Measurements from ENCODE around the gene GAPDH. TPM values are rescaled to one million over a fixed set of nuclear protein-coding genes. Genes with fewer than 3 reads are reported as not detected.

GAPDH gene
- polyA plus RNA-seq, 3 donors: 2,879 to 3,427 (median 3,223) TPM

DNA sequence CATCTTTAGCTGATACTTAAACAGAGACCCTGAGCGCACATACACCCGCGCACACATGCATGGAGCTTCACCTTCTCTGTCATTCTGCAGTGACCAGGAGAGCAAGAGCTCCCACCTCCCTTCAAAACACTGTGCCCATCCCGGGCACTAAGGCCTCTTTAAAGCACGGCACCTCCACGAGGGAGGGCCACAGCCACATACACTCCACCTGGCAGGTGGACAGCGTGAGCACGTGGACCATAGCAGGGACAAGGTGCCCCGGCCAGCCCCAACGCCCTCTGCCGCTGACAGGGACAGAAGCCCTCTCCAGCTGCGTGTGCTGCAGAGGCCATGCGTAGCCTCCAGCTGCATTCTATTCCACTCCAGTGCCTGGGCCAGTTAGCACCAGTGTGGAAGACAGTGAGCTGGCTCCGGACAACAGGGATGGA lies 5.4 kb downstream of the GAPDH start:
- Histone ChIP-seq H3K36me3 (replicated peaks in 1 of 2; ENCODE audit: control insufficient read depth in 1 of 2, insufficient read depth in 2 of 2, low read length in 2 of 2) (peaks cover 75 to 78% of the 10 kb centered on the region in 2 donors), H2AFZ (ENCODE audit: insufficient read depth, low read depth, low read length, poor library complexity, severe bottlenecking) (no peak overlapping the region), H3K4me1 (ENCODE audit: control insufficient read depth in 1 of 2, insufficient read depth in 2 of 2, low read length in 2 of 2) (peaks cover 56 to 71% of the 10 kb centered on the region in 2 donors), H3K79me2 (ENCODE audit: insufficient read depth, low read length) (peaks cover 58% of the 10 kb centered on the region), H3K4me3 (replicated peaks in 1 of 3; ENCODE audit: low read depth in 2 of 3, low read length in 3 of 3) (no peak overlapping the region), H3K4me2 (replicated peaks; ENCODE audit: extremely low read depth, low read length, poor library complexity, severe bottlenecking) (no peak overlapping the region), H3K27ac (ENCODE audit: low read depth in 1 of 2, low read length in 2 of 2) (peak overlapping the region in 1 of 2 donors; percentile 29), H3K9me3 (replicated peaks in 1 of 2; ENCODE audit: control insufficient read depth in 1 of 2, insufficient read depth in 1 of 2, low read length in 2 of 2) (no peaks in the 10 kb centered on the region), H4K20me1 (ENCODE audit: insufficient read depth, low read length) (peaks cover 91% of the 10 kb centered on the region), H3K27me3 (ENCODE audit: control insufficient read depth in 2 of 2, insufficient read depth in 2 of 2, low read length in 2 of 2) (no peaks in the 10 kb centered on the region), H3K9ac (ENCODE audit: insufficient read depth, low read length, poor library complexity, severe bottlenecking) (no peak overlapping the region)
- peaks cover 68 to 83% of the 10 kb centered on the region in 2 donors for H3K36me3 Mint-ChIP-seq
- TF ChIP-seq, protein P1, sequence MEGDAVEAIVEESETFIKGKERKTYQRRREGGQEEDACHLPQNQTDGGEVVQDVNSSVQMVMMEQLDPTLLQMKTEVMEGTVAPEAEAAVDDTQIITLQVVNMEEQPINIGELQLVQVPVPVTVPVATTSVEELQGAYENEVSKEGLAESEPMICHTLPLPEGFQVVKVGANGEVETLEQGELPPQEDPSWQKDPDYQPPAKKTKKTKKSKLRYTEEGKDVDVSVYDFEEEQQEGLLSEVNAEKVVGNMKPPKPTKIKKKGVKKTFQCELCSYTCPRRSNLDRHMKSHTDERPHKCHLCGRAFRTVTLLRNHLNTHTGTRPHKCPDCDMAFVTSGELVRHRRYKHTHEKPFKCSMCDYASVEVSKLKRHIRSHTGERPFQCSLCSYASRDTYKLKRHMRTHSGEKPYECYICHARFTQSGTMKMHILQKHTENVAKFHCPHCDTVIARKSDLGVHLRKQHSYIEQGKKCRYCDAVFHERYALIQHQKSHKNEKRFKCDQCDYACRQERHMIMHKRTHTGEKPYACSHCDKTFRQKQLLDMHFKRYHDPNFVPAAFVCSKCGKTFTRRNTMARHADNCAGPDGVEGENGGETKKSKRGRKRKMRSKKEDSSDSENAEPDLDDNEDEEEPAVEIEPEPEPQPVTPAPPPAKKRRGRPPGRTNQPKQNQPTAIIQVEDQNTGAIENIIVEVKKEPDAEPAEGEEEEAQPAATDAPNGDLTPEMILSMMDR (IDR thresholded peaks at IDR 0.05): no peak
- H3K4me3 Mint-ChIP-seq: no peak overlapping the region
- H3K4me1 Mint-ChIP-seq: peaks cover 72% of the 10 kb centered on the region
- peaks cover 0 to 5% (median 2%) of the 10 kb centered on the region in 3 donors for H3K27me3 Mint-ChIP-seq (ENCODE audit: low read depth in 3 of 3)
- H3K9me3 Mint-ChIP-seq: no peaks in the 10 kb centered on the region
- 87% methylated on average over 13 of the region's 14 CpGs for WGBS (ENCODE audit: insufficient coverage)
- DNase-seq: no peak
- intact Hi-C loops (cut with micrococcal nuclease): loop anchor here (2.0 to 10.0 kb wide), 5 partner anchors 69 to 415 kb away; partner anchors contain the start of genes PTPN6 (in 1 of the 2) and VAMP1 (in 1 of the 2)
- H3K27ac Mint-ChIP-seq: peak overlapping the region in 5 of 7 donors; percentile 57 to 90 (median 78)

DNA sequence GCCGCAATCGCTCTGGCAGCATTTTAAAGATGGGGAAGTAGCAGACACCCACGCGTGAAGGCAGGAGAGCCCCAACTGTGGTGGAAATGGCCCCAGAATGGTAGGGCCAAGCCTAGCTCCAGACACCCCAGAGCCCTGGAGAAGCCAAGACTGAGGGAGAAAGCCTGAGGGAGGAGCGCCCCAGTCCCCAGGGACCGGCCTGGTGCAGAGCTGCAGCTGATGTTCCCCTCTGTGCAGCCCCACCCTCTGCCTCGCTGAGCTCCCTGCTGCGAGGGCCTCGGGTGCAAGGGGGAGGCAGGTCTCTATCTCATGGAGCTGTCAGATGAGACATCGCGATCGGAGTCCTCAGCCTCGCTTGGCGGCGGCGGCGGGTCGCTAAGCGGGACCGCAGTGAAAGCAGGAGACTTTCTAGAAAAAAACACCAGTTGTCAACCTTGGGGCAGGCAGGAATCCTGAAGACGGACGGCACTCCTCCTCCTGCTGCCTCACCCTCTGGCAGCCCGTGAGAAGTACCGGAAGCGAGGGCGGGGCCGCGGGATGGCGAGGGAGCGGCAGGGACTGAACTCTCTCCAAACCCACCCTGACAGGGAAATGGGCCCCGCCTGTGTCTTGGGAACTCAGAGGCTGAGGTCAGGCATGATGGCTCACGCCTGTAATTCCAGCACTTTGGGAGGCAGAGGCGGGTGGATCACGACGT lies 6.0 kb downstream of the GAPDH start:
- Mint-ChIP-seq H3K27me3 (ENCODE audit: low read depth in 3 of 3) (peaks cover 0 to 2% (median 2%) of the 10 kb centered on the region in 3 donors), H3K9me3 (no peaks in the 10 kb centered on the region), H3K27ac (peak overlapping the region; percentile 65 to 90 (median 80)), H3K4me1 (peaks cover 70% of the 10 kb centered on the region), H3K4me3 (peak overlapping the region; percentile 50 to 83), H3K36me3 (peaks cover 72 to 89% of the 10 kb centered on the region in 2 donors)
- WGBS (ENCODE audit: insufficient coverage): 18% methylated on average over 26 of the region's 35 CpGs
- Histone ChIP-seq H4K20me1 (ENCODE audit: insufficient read depth, low read length) (peaks cover 85% of the 10 kb centered on the region), H3K4me3 (replicated peaks in 1 of 3; ENCODE audit: low read depth in 2 of 3, low read length in 3 of 3) (peak overlapping the region in 1 of 3 experiments; percentile 23), H3K36me3 (replicated peaks in 1 of 2; ENCODE audit: control insufficient read depth in 1 of 2, insufficient read depth in 2 of 2, low read length in 2 of 2) (peaks cover 78 to 80% of the 10 kb centered on the region in 2 donors), H3K27me3 (ENCODE audit: control insufficient read depth in 2 of 2, insufficient read depth in 2 of 2, low read length in 2 of 2) (no peaks in the 10 kb centered on the region), H3K9ac (ENCODE audit: insufficient read depth, low read length, poor library complexity, severe bottlenecking) (no peak overlapping the region), H3K79me2 (ENCODE audit: insufficient read depth, low read length) (peaks cover 53% of the 10 kb centered on the region), H3K4me2 (replicated peaks; ENCODE audit: extremely low read depth, low read length, poor library complexity, severe bottlenecking) (peak overlapping the region; percentile 45), H2AFZ (ENCODE audit: insufficient read depth, low read depth, low read length, poor library complexity, severe bottlenecking) (no peak overlapping the region), H3K4me1 (ENCODE audit: control insufficient read depth in 1 of 2, insufficient read depth in 2 of 2, low read length in 2 of 2) (peaks cover 55 to 71% of the 10 kb centered on the region in 2 donors), H3K9me3 (replicated peaks in 1 of 2; ENCODE audit: control insufficient read depth in 1 of 2, insufficient read depth in 1 of 2, low read length in 2 of 2) (no peaks in the 10 kb centered on the region), H3K27ac (ENCODE audit: low read depth in 1 of 2, low read length in 2 of 2) (peak overlapping the region; percentile 29 to 46)
- DNase-seq: peak in 2 of 3 donors; percentile 62 to 69
- TF ChIP-seq, protein P1 (IDR thresholded peaks at IDR 0.05): no peak
- intact Hi-C loops (cut with micrococcal nuclease): loop anchor here in 1 of 2 donors (5.0 kb wide), 1 partner anchor 118 kb away; no protein-coding TSS in a partner anchor

Measured in CD14-positive monocyte (primary cell).